Midbrain (tissue), 1 donor: ENCODE results near the gene MYH10.
"Not testable (repeated sequence)": the region's sequence is repeated elsewhere in the genome, so short reads cannot be mapped to it uniquely, and the experiment has no call there.

Experiments
- DNase-seq: peaks from one replicate; lab custom pipeline; 2025; lab: John Stamatoyannopoulos, UW

MYH10 gene

GRCh38 chr17:8630227-8630801, at the start of gene MYH10:
Gene MYH10, minus strand, starts transcription at chr17:8630725. Its CDS starts 7,479 bp downstream, at chr17:8623246.
- DNase-seq, result no peak

- DNase-seq, result no peak
Observed at GRCh38 chr17:8679126-8679525, 48.6 kb upstream of the MYH10 start.

- no peak for DNase-seq
Observed at GRCh38 chr17:8675306-8675705, 44.8 kb upstream of the MYH10 start.

- DNase-seq, result no peak
Observed at GRCh38 chr17:8674344-8675305, 44.1 kb upstream of the MYH10 start.

- DNase-seq, result no peak
Observed at GRCh38 chr17:8673612-8674011, 43.1 kb upstream of the MYH10 start.

- DNase-seq, result no peak
Observed at GRCh38 chr17:8672326-8672725, 41.8 kb upstream of the MYH10 start.

GRCh38 chr17:8670421-8670820, 39.9 kb upstream of the MYH10 start:
- DNase-seq, result no peak

- DNase-seq, result no peak
Observed at GRCh38 chr17:8668176-8668740, 37.7 kb upstream of the MYH10 start.

- no peak for DNase-seq
Observed at GRCh38 chr17:8667421-8667820, 36.9 kb upstream of the MYH10 start.

GRCh38 chr17:8665684-8666083, 35.2 kb upstream of the MYH10 start:
- DNase-seq, result no peak

GRCh38 chr17:8664456-8665126, 34.1 kb upstream of the MYH10 start:
- DNase-seq, result no peak

GRCh38 chr17:8662973-8663372, 32.4 kb upstream of the MYH10 start:
- DNase-seq, result no peak

GRCh38 chr17:8662076-8662831, 31.7 kb upstream of the MYH10 start:
- DNase-seq, result no peak

GRCh38 chr17:8660709-8661108, 30.2 kb upstream of the MYH10 start:
- DNase-seq, result not testable (repeated sequence)

- DNase-seq, result no peak
Observed at GRCh38 chr17:8659758-8660410, 29.4 kb upstream of the MYH10 start.

GRCh38 chr17:8658810-8659209, 28.3 kb upstream of the MYH10 start:
- no peak for DNase-seq

- DNase-seq, result no peak
Observed at GRCh38 chr17:8656693-8657092, 26.2 kb upstream of the MYH10 start.

- DNase-seq, result no peak
Observed at GRCh38 chr17:8654822-8655221, 24.3 kb upstream of the MYH10 start.

GRCh38 chr17:8651013-8651412, 20.5 kb upstream of the MYH10 start:
- DNase-seq, result no peak

- DNase-seq, result no peak
Observed at GRCh38 chr17:8650119-8650499, 19.6 kb upstream of the MYH10 start.
